ENCODE data around the gene ADGRV1. TPM values are rescaled to one million over a fixed set of nuclear protein-coding genes. Genes with fewer than 3 reads are reported as not detected.

The ADGRV1 gene
- total and polyA plus RNA-seq, 7 experiments from 2014 or later = 0.32 to 1.1 TPM; not detected in 5

DNA sequence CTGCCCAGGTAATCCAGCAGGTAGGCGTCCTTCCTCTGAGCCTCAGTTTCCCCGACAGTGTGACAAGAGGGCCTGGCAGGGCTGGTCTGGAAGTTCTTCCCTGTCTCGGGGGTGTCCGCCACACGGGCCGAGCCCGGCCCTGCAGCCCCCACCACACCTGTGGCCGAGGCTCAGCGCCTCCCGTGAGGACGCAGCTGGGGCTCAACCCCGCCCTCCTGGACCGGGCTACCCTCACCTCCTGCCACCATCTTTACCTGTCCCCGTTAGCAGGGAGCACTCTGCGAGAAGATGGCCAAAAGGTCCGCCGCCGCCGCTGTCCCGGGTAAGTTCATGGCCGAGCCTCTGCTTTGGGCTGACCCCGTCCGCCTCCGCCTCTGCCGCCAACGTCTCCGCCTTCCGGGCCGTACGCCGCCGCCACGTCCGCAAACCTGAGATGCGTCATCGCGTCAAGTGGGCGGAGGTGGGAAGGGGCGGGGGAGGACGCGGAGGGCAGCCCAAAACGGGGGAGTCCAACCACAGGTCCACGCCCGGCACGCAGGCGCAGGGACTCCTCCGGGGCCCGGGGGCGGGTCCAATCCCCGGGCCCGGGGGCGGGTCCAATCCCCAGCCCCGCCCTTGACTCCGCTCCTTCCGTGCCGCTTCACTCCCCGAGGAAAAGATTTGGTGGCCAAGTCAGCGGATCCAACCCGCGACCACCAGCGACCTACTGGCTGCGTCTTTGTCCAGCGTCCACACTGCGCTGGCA is 29.2 kb upstream of the ADGRV1 start, which contains the start of gene LYSMD3:
LYSMD3 (minus strand) TSS at position 391 of the 745 bp plus-strand sequence. CDS start 4,295 bp downstream, outside the sequence.
- Mint-ChIP-seq H3K9me3 (peaks cover 0 to 2% (median 0%) of the 10 kb centered on the region in 11 donors), H3K27ac (peak within 1 kb of the TSS; percentile 94 to 100 (median 99)), H3K4me3 (peak within 1 kb of the TSS; percentile 89 to 100 (median 99)), H3K4me1 (peaks cover 20 to 42% (median 31%) of the 10 kb centered on the region in 7 donors), H3K27me3 (peaks cover 12 to 24% (median 17%) of the 10 kb centered on the region in 5 donors), H3K36me3 (peaks cover 0 to 14% (median 8%) of the 10 kb centered on the region in 5 donors)
- H3K4me1 ChIP-seq (ENCODE audit: control insufficient read depth in 2 of 2, insufficient read depth in 2 of 2, low read length in 2 of 2) = peaks cover 13 to 17% of the 10 kb centered on the region in 2 donors
- H3K27ac ChIP-seq (ENCODE audit: low read depth, low read length) = peak within 1 kb of the TSS; percentile 96
- intact Hi-C loops (cut with micrococcal nuclease) = loop anchor here (1.0 to 5.0 kb wide), 5 partner anchors 55 to 852 kb away; partner anchors contain the start of genes CETN3 (in 2 of the 2), MBLAC2 (in 2 of the 2) and POLR3G (in 2 of the 2)
- H3K36me3 ChIP-seq (ENCODE audit: control insufficient read depth in 2 of 3, insufficient read depth in 3 of 3, low read length in 3 of 3) = peaks cover 0 to 6% (median 0%) of the 10 kb centered on the region in 3 experiments
- H3K9me3 ChIP-seq (ENCODE audit: control insufficient read depth in 2 of 3, low read length in 3 of 3) = no peaks in the 10 kb centered on the region
- peak within 1 kb of the TSS; percentile 89 for H3K4me3 ChIP-seq (ENCODE audit: low read length)
- no peaks in the 10 kb centered on the region for H3K27me3 ChIP-seq (ENCODE audit: control insufficient read depth in 2 of 2, insufficient read depth in 2 of 2, low read length in 2 of 2)
- DNase-seq (peak; percentile 94 to 97 (median 96)), ATAC-seq (peak; percentile 96)
- ChIA-PET CTCF (interaction anchor here (0.7 to 2.2 kb wide), 12 partner anchors 12 to 1802 kb away, joined by 3 to 19 read pairs (median 6); partner anchors contain the start of genes CETN3, MBLAC2 and POLR3G), POLR2A (interaction anchor here (0.6 to 3.5 kb wide), 9 partner anchors 54 to 854 kb away, joined by 3 to 28 read pairs (median 6); partner anchors contain the start of genes ARRDC3, CETN3, MBLAC2 and POLR3G)

DNA sequence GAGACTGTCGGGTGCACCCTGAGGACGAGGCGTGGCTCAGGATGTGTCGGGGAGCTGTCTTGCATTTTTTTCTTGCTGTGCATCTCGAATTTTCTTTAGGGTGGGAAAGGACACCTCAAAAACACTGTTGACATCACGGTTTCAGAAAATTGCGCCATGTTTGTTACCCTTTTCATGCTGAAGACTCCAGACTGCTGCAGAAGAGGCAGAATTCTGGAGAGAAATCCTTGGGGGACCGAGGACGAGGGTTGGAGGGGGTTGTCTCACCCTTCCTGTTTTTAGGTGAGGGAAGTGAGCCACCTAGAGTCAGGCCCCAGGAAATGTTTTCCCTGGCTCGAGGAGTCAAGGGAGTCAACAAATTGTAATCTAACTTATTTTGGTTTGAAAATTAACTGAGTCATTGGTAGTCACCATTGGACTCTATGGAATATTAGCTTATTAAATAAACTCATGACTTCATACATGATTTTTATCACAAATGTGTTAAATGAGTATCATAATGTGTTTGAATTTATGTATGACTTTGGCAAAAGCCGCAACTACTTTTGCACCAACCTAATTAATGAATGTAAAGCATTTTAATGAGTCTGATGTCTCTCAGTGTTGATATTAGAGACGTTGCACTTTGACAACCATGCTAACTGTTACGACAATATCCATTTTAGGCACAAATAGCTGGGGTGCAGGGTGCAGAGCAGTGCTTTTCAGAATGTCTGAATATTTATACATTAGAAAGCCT is 28.5 kb upstream of the ADGRV1 start:
- peak overlapping the region; percentile 89 for H3K4me3 ChIP-seq (ENCODE audit: low read length)
- intact Hi-C loops (cut with micrococcal nuclease) = loop anchor here (1.0 to 10.0 kb wide), 10 partner anchors 56 to 1803 kb away; partner anchors contain the start of genes CETN3 (in 2 of the 2), MBLAC2 (in 2 of the 2) and POLR3G (in 2 of the 2)
- peaks cover 20 to 37% (median 31%) of the 10 kb centered on the region in 7 donors for H3K4me1 Mint-ChIP-seq
- peaks cover 0 to 2% (median 0%) of the 10 kb centered on the region in 11 donors for H3K9me3 Mint-ChIP-seq
- CTCF ChIA-PET = interaction anchor here (0.6 to 2.2 kb wide), 15 partner anchors 11 to 1840 kb away, joined by 3 to 19 read pairs (median 5); partner anchors contain the start of genes CETN3, MBLAC2 and POLR3G
- POLR2A ChIA-PET = interaction anchor here (0.6 to 3.5 kb wide), 8 partner anchors 52 to 853 kb away, joined by 3 to 28 read pairs (median 6); partner anchors contain the start of genes ARRDC3, CETN3, MBLAC2 and POLR3G
- H3K4me1 ChIP-seq (ENCODE audit: control insufficient read depth in 2 of 2, insufficient read depth in 2 of 2, low read length in 2 of 2) = peaks cover 13 to 17% of the 10 kb centered on the region in 2 donors
- H3K4me3 Mint-ChIP-seq = peak overlapping the region; percentile 89 to 100 (median 99)
- H3K36me3 Mint-ChIP-seq = peaks cover 0 to 10% (median 6%) of the 10 kb centered on the region in 5 donors
- H3K27me3 Mint-ChIP-seq = peaks cover 12 to 26% (median 22%) of the 10 kb centered on the region in 5 donors
- DNase-seq (peak in 5 of 9 donors; percentile 62 to 93 (median 91)), ATAC-seq (peak; percentile 61)
- H3K27ac Mint-ChIP-seq = peak overlapping the region; percentile 94 to 100 (median 99)
- H3K36me3 ChIP-seq (ENCODE audit: control insufficient read depth in 2 of 3, insufficient read depth in 3 of 3, low read length in 3 of 3) = peaks cover 0 to 6% (median 0%) of the 10 kb centered on the region in 3 experiments
- H3K27me3 ChIP-seq (ENCODE audit: control insufficient read depth in 2 of 2, insufficient read depth in 2 of 2, low read length in 2 of 2) = no peaks in the 10 kb centered on the region
- peak overlapping the region; percentile 96 for H3K27ac ChIP-seq (ENCODE audit: low read depth, low read length)
- no peaks in the 10 kb centered on the region for H3K9me3 ChIP-seq (ENCODE audit: control insufficient read depth in 2 of 3, low read length in 3 of 3)

DNA sequence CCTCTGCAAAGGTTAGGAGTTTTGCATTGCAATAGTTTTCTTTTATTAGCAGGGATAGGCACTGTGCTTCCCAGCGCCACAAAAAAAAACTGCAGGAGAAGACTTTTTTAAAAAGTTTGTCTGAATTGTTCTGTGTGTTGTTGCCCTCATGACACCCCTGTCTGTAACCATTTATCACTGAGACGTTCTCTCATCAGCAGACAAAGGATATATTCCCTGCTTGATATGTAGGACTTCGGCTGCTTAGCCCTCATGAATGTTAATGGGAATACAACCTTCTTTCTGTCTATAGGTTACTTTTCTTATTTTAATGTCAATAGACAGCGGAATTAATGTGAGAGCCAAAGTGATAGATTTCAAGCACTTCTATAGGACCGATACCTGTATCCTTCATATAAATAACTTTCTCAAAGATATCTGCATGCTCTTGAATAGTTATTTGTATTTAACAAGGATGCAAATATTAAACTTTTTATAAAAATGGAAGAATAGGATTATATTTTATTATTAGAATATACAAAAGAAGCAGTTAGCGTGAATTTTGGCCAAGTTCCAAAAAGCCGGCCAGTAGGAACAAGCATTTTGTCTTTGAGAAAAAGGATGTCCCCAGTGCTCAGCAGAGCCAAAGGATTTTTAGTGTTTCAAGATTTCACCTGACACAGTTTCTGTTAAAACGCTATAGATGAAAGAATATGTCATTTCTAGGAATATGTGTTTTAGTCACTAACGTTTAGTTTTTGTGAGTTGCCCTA is 27.7 kb upstream of the ADGRV1 start:
- peaks cover 0 to 9% (median 5%) of the 10 kb centered on the region in 5 donors for H3K36me3 Mint-ChIP-seq
- no peak overlapping the region for H3K4me3 ChIP-seq (ENCODE audit: low read length)
- intact Hi-C loops (cut with micrococcal nuclease) = loop anchor here (1.0 to 10.0 kb wide), 5 partner anchors 92 to 1804 kb away; no protein-coding TSS in a partner anchor
- no peak for DNase-seq
- peaks cover 0 to 6% (median 0%) of the 10 kb centered on the region in 3 experiments for H3K36me3 ChIP-seq (ENCODE audit: control insufficient read depth in 2 of 3, insufficient read depth in 3 of 3, low read length in 3 of 3)
- H3K9me3 Mint-ChIP-seq = peaks cover 0 to 2% (median 0%) of the 10 kb centered on the region in 11 donors
- H3K4me3 Mint-ChIP-seq = peak overlapping the region in 5 of 10 donors; percentile 33 to 97 (median 49)
- H3K4me1 ChIP-seq (ENCODE audit: control insufficient read depth in 2 of 2, insufficient read depth in 2 of 2, low read length in 2 of 2) = peaks cover 13 to 17% of the 10 kb centered on the region in 2 donors
- peak overlapping the region; percentile 96 for H3K27ac ChIP-seq (ENCODE audit: low read depth, low read length)
- H3K27ac Mint-ChIP-seq = peak overlapping the region in 5 of 9 donors; percentile 51 to 100 (median 95)
- ChIA-PET CTCF (interaction anchor here (0.6 to 2.2 kb wide), 8 partner anchors 54 to 1840 kb away, joined by 3 to 19 read pairs (median 7); partner anchors contain the start of gene CETN3), POLR2A (interaction anchor here (0.7 to 3.5 kb wide), 4 partner anchors 53 to 852 kb away, joined by 4 to 28 read pairs (median 13); partner anchors contain the start of genes ARRDC3, CETN3, MBLAC2 and POLR3G)
- no peaks in the 10 kb centered on the region for H3K9me3 ChIP-seq (ENCODE audit: control insufficient read depth in 2 of 3, low read length in 3 of 3)
- peaks cover 20 to 31% (median 30%) of the 10 kb centered on the region in 5 donors for H3K27me3 Mint-ChIP-seq
- peaks cover 19 to 31% (median 28%) of the 10 kb centered on the region in 7 donors for H3K4me1 Mint-ChIP-seq
- H3K27me3 ChIP-seq (ENCODE audit: control insufficient read depth in 2 of 2, insufficient read depth in 2 of 2, low read length in 2 of 2) = no peaks in the 10 kb centered on the region
- ATAC-seq = no peak

GRCh38 chr5:90533794-90534193 is 24.8 kb upstream of the ADGRV1 start:
- ATAC-seq (no peak), DNase-seq (no peak)
- Histone ChIP-seq H3K27ac (ENCODE audit: low read depth, low read length) (no peak overlapping the region), H3K36me3 (ENCODE audit: control insufficient read depth in 2 of 3, insufficient read depth in 3 of 3, low read length in 3 of 3) (peaks cover 0 to 6% (median 0%) of the 10 kb centered on the region in 3 experiments), H3K9me3 (ENCODE audit: control insufficient read depth in 2 of 3, low read length in 3 of 3) (no peaks in the 10 kb centered on the region), H3K27me3 (ENCODE audit: control insufficient read depth in 2 of 2, insufficient read depth in 2 of 2, low read length in 2 of 2) (no peaks in the 10 kb centered on the region), H3K4me3 (ENCODE audit: low read length) (no peak overlapping the region), H3K4me1 (ENCODE audit: control insufficient read depth in 2 of 2, insufficient read depth in 2 of 2, low read length in 2 of 2) (peaks cover 0 to 4% of the 10 kb centered on the region in 2 donors)
- intact Hi-C loops (cut with micrococcal nuclease) = loop anchor here (5.0 to 10.0 kb wide), 2 partner anchors 269 to 1806 kb away; no protein-coding TSS in a partner anchor
- H3K36me3 Mint-ChIP-seq = no peaks in the 10 kb centered on the region
- H3K4me1 Mint-ChIP-seq = peaks cover 0 to 5% (median 3%) of the 10 kb centered on the region in 7 donors
- no peak overlapping the region for H3K4me3 Mint-ChIP-seq
- ChIA-PET CTCF (interaction anchor here (1.4 kb wide), 1 partner anchor 94 kb away, joined by 5 read pairs; no protein-coding TSS in a partner anchor), POLR2A (no interaction called here)
- H3K9me3 Mint-ChIP-seq = peaks cover 0 to 2% (median 0%) of the 10 kb centered on the region in 11 donors
- H3K27ac Mint-ChIP-seq = no peak overlapping the region
- H3K27me3 Mint-ChIP-seq = peaks cover 20 to 46% (median 39%) of the 10 kb centered on the region in 5 donors

- Mint-ChIP-seq H3K36me3 (no peaks in the 10 kb centered on the region), H3K4me1 (peaks cover 0 to 2% (median 0%) of the 10 kb centered on the region in 7 donors), H3K27me3 (peaks cover 20 to 48% (median 39%) of the 10 kb centered on the region in 5 donors), H3K9me3 (no peaks in the 10 kb centered on the region), H3K27ac (no peak overlapping the region), H3K4me3 (no peak overlapping the region)
- ATAC-seq (no peak), DNase-seq (no peak)
- intact Hi-C loops (cut with micrococcal nuclease) = loop anchor here (5.0 to 10.0 kb wide), 2 partner anchors 270 to 1808 kb away; no protein-coding TSS in a partner anchor
- CTCF ChIA-PET = no interaction called here
- no peaks in the 10 kb centered on the region for H3K9me3 ChIP-seq (ENCODE audit: control insufficient read depth in 2 of 3, low read length in 3 of 3)
- no peak overlapping the region for H3K4me3 ChIP-seq (ENCODE audit: low read length)
- peaks cover 0 to 4% of the 10 kb centered on the region in 2 donors for H3K4me1 ChIP-seq (ENCODE audit: control insufficient read depth in 2 of 2, insufficient read depth in 2 of 2, low read length in 2 of 2)
- POLR2A ChIA-PET = no interaction called here
- H3K27me3 ChIP-seq (ENCODE audit: control insufficient read depth in 2 of 2, insufficient read depth in 2 of 2, low read length in 2 of 2) = no peaks in the 10 kb centered on the region
- H3K27ac ChIP-seq (ENCODE audit: low read depth, low read length) = no peak overlapping the region
- H3K36me3 ChIP-seq (ENCODE audit: control insufficient read depth in 2 of 3, insufficient read depth in 3 of 3, low read length in 3 of 3) = no peaks in the 10 kb centered on the region
Measured at GRCh38 chr5:90534922-90535321, 23.7 kb upstream of the ADGRV1 start.

All from naive thymus-derived CD4-positive, alpha-beta T cell (primary cell).